ENCODE measurements around the gene SPRY1.

SPRY1 gene

DNA sequence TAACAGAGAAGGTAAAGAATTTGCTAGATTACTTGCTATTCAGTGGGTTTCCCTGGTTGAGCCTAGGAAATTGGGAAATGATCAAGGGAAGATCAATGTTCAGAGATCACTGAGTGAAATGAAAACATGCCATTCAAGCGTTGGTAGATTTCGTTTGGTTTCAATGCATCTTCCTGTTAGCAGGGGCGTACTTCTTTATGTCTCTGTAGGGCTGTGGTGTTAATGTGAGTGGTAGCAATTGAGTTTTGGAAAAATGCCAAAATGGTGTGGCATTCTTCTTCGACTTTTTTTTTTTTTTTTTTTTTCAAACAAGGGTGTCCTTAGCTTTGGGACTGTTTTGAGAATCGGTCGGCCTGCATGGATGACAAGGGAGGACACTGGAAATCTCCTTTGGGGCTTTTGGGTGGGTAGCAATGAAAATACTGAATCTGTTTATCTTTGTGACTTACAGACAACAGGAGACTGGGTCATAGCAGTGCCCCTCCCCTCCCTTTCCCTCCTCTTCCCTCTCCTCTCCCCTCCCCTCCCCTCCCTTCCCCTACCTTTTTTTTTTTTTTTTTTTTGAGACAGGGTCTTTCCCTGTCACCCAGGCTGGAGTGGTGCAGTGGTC, 50.4 kb downstream of the SPRY1 start:
- DNase-seq = no peak

DNA sequence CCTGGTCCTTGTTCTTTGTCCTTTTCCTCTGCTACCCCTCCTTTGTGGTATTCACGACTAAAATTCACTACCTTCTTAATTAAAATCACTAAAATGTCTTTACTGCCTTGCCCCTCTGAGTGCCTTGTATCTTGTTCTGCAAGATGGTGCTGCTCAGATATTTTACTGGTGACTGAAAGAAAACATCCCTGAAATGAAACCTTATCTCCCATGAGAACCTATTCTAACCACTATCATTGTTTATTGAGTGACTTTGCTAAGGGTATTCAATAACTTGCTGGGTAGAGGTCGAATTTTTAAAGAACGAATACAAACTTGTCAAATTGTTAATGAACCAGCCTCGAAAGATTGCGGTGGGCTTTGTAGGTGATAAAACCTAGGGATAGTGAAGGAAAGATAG, 52.8 kb downstream of the SPRY1 start:
- no peak for DNase-seq

DNA sequence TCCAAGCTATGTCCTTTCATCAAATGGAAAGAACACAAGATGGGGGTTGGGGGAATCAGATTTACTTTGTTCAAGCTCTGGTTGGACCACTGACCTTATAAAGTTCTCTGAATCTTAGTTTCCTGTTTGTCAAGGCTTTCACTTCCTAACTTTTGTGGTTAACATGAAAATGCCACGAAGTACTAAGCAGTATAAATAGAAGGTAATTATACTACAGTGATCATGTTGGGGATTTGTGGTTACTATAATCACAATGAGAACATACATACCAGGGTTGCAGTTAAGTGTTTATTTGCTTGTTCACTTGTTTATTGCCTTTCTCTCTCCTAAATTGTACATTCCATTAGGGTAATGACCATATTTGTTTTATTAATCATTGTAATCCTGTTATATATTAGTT, 53.2 kb downstream of the SPRY1 start:
- no peak for DNase-seq

DNA sequence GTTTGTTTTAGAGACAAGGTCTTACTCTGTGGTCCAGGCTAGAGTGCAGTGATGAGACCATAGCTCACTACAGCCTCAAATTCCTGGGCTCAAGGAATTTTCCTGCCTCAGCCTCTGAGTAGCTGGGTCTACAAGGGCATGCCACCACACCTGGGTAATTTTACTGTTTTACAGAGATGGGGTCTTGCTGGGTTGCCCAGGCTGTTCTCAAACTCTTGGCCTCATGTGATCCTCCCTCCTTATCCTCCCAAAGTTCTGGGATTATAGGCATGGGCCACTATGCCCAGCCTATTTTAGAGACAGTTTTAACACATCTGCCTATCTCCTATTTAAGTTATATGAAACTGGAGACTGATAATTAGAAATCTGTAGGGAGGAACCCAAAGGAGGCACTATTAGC, 53.8 kb downstream of the SPRY1 start:
- no peak for DNase-seq

DNA sequence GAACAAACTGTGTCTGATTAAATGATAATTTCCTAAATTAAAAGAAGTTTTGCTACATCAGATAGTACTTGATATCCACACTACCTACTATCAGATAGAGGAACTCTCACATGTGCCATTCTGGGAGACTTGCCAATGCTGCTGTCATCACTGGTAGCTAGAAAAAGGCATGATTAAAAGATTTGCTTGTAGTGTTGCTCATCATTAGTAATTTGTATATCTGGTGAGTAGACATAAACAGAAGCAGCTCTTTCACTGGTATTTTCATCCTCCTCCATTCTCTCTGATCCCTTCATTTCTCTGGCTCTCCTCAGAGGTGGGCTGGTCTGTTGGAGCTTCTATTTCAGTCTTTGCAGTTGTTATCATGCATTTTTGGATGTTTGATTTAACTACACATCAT, 56.0 kb downstream of the SPRY1 start:
- DNase-seq = peak; percentile 7

DNA sequence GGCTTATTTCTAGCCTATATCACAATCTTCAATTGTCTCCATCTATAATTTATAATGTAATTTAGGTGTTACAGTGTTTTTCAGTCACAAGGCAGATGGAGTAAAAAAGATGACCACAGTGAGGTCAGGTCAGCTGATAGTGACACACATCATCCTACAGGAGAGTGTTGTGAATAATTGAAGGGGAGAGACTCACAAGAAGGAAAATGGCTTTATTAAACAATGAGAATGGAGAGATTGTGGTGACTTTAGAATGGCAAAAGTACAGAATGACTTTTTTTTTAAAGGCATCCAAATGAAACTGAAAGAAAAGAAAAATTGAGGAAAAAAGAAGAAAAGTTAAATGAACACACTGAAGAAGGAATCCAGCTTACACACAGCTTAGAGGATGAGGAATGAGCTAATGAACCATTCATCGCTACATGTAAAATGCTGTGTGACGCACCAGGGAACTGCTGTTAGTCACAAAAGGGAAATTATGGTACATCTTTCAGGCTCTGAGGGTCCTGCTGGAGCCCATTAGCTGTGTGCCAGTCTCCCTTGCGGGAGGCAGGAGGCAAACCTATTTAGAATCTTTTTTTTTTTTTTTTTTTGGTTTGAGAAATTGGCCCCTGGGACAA, 56.6 kb downstream of the SPRY1 start:
- no peak for DNase-seq

Measured in amniotic stem cell (primary cell).